ENCODE data around the gene TEAD4. TPM values are rescaled to one million over a fixed set of nuclear protein-coding genes. Genes with fewer than 3 reads are reported as not detected.

Gene TEAD4
- total and polyA plus RNA-seq, 2 donors (not counting 1 experiment from before 2014, with no cell fraction given), result not detected

GRCh38 chr12:3017281-3017680 lies 58.1 kb downstream of the TEAD4 start:
- CTCF ChIA-PET, result interaction anchor here (1.0 kb wide), 1 partner anchor 12 kb away, joined by 3 read pairs; no protein-coding TSS in a partner anchor
- no peak overlapping the region for H3K4me2 ChIP-seq (replicated peaks; ENCODE audit: low read depth, low read length, poor library complexity, severe bottlenecking)
- Mint-ChIP-seq H3K9me3 (ENCODE audit: insufficient read depth) (no peaks in the 10 kb centered on the region), H3K27ac (no peak overlapping the region), H3K4me1 (no peaks in the 10 kb centered on the region), H3K4me3 (no peak overlapping the region), H3K27me3 (no peaks in the 10 kb centered on the region)
- no peaks in the 10 kb centered on the region for H3K36me3 ChIP-seq (replicated peaks in 1 of 2; ENCODE audit: control extremely low read depth in 1 of 2, control insufficient read depth in 1 of 2, extremely low read depth in 1 of 2, insufficient read depth in 2 of 2, low read length in 1 of 2)
- ATAC-seq (ENCODE audit: low read depth), result no peak
- H3K4me3 ChIP-seq (ENCODE audit: control extremely low read depth in 1 of 5, extremely low read depth in 1 of 5, insufficient read depth in 1 of 5, low read depth in 2 of 5, low read length in 4 of 5), result no peak overlapping the region
- POLR2A ChIA-PET, result no interaction called here
- H3K79me2 ChIP-seq (ENCODE audit: control insufficient read depth, insufficient read depth, low read length), result no peaks in the 10 kb centered on the region
- DNase-seq, result no peak
- intact Hi-C loops (cut with micrococcal nuclease), result no loop called here
- H3K9me3 ChIP-seq (ENCODE audit: control extremely low read depth in 1 of 3, control insufficient read depth in 2 of 3, insufficient read depth in 1 of 3, low read length in 2 of 3), result no peaks in the 10 kb centered on the region
- no peaks in the 10 kb centered on the region for H3K27me3 ChIP-seq (replicated peaks in 1 of 4; ENCODE audit: control extremely low read depth in 1 of 4, control insufficient read depth in 3 of 4, insufficient read depth in 4 of 4, low read length in 3 of 4)
- H2AFZ ChIP-seq (ENCODE audit: insufficient read depth, low read depth, low read length, poor library complexity, severe bottlenecking), result no peak overlapping the region
- 95% methylated on average over 9 of the region's 11 CpGs for WGBS (ENCODE audit: insufficient coverage)
- H3K4me1 ChIP-seq (ENCODE audit: control insufficient read depth in 2 of 2, insufficient read depth in 2 of 2, low read length in 2 of 2), result no peaks in the 10 kb centered on the region
- TF ChIP-seq EZH2 (IDR thresholded peaks at IDR 0.05; ENCODE audit: borderline replicate concordance, insufficient read depth, low read depth, low read length, poor library complexity, severe bottlenecking), result no peak
- TF ChIP-seq CTCF (IDR thresholded peaks at IDR 0.05), result no peak
- H4K20me1 ChIP-seq (ENCODE audit: control insufficient read depth, insufficient read depth, low read length, poor library complexity, severe bottlenecking), result no peaks in the 10 kb centered on the region
- H3K9ac ChIP-seq (ENCODE audit: low read length), result no peak overlapping the region
- no peak overlapping the region for H3K27ac ChIP-seq (ENCODE audit: low read length in 2 of 2)

DNA sequence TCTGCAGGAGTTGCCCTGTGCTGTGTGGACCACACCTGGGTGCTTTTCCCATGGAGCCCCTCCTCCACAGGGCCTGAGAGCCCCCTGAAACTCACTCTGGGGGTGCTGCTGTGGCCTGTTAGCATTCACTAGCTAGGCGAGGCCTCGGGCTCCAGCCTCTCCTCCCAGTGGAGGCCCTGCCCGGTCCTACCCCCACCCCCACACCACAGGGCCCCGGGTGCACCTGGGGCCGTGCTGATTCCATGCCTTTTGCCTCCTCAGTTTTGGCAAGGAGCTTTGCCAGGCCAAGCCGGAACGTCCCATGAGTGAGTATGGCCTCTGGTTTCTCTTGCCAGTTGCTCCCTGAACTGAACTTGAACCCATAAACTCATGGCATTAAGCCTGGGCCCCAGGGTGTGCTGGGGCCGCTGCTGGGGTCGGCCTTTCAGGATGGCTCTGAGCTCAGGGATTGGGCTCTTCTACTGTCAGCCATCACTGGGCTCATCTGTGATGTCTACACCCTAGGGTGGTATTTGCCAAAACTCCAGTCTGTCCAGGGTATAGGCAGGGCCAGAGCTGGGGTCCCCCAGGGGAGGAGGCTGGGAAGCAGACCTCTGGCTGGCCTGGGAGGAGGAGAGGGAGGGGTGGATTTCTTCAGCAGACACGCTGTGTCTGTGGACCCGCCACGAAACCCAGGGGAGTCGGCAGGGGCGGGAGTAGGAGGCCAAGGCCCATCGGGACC lies 59.2 kb downstream of the TEAD4 start:
- no peak for TF ChIP-seq CTCF (IDR thresholded peaks at IDR 0.05)
- no peak for TF ChIP-seq EZH2 (IDR thresholded peaks at IDR 0.05; ENCODE audit: borderline replicate concordance, insufficient read depth, low read depth, low read length, poor library complexity, severe bottlenecking)

More for the DNA sequence above, 59.2 kb downstream of the TEAD4 start:
- DNase-seq (no peak), ATAC-seq (ENCODE audit: low read depth) (no peak)
- H3K9me3 ChIP-seq (ENCODE audit: control extremely low read depth in 1 of 3, control insufficient read depth in 2 of 3, insufficient read depth in 1 of 3, low read length in 2 of 3), result no peaks in the 10 kb centered on the region
- no peak overlapping the region for H3K27ac Mint-ChIP-seq
- H4K20me1 ChIP-seq (ENCODE audit: control insufficient read depth, insufficient read depth, low read length, poor library complexity, severe bottlenecking), result no peaks in the 10 kb centered on the region
- no peaks in the 10 kb centered on the region for H3K36me3 ChIP-seq (replicated peaks in 1 of 2; ENCODE audit: control extremely low read depth in 1 of 2, control insufficient read depth in 1 of 2, extremely low read depth in 1 of 2, insufficient read depth in 2 of 2, low read length in 1 of 2)
- no peaks in the 10 kb centered on the region for H3K27me3 ChIP-seq (replicated peaks in 1 of 4; ENCODE audit: control extremely low read depth in 1 of 4, control insufficient read depth in 3 of 4, insufficient read depth in 4 of 4, low read length in 3 of 4)
- intact Hi-C loops (cut with micrococcal nuclease), result no loop called here
- H3K9me3 Mint-ChIP-seq (ENCODE audit: insufficient read depth), result no peaks in the 10 kb centered on the region
- no peak overlapping the region for H3K4me2 ChIP-seq (replicated peaks; ENCODE audit: low read depth, low read length, poor library complexity, severe bottlenecking)
- no peak overlapping the region for H3K9ac ChIP-seq (ENCODE audit: low read length)
- no peak overlapping the region for H3K4me3 Mint-ChIP-seq
- no peaks in the 10 kb centered on the region for H3K4me1 Mint-ChIP-seq
- no peak overlapping the region for H3K27ac ChIP-seq (ENCODE audit: low read length in 2 of 2)
- ChIA-PET CTCF (interaction anchor here (1.0 kb wide), 1 partner anchor 11 kb away, joined by 3 read pairs; no protein-coding TSS in a partner anchor), POLR2A (no interaction called here)
- no peak overlapping the region for H3K4me3 ChIP-seq (ENCODE audit: control extremely low read depth in 1 of 5, extremely low read depth in 1 of 5, insufficient read depth in 1 of 5, low read depth in 2 of 5, low read length in 4 of 5)
- no peak overlapping the region for H2AFZ ChIP-seq (ENCODE audit: insufficient read depth, low read depth, low read length, poor library complexity, severe bottlenecking)
- H3K79me2 ChIP-seq (ENCODE audit: control insufficient read depth, insufficient read depth, low read length), result no peaks in the 10 kb centered on the region
- 91% methylated on average over 15 of the region's 15 CpGs for WGBS (ENCODE audit: insufficient coverage)
- H3K4me1 ChIP-seq (ENCODE audit: control insufficient read depth in 2 of 2, insufficient read depth in 2 of 2, low read length in 2 of 2), result no peaks in the 10 kb centered on the region
- H3K27me3 Mint-ChIP-seq, result no peaks in the 10 kb centered on the region

Data from B cell (primary cell).